ENCODE measurements around the gene DAZL.
"Not testable (repeated sequence)": the region's sequence is repeated elsewhere in the genome, so short reads cannot be mapped to it uniquely, and the experiment has no call there.

DAZL gene

GRCh38 chr3:16604887-16605602, at the start of gene DAZL:
Gene DAZL, minus strand, starts transcription at chr3:16605423. Its CDS starts 218 bp downstream, at chr3:16605205.
- no peak for DNase-seq

GRCh38 chr3:16654976-16655375, 49.8 kb upstream of the DAZL start:
- DNase-seq, result no peak

DNA sequence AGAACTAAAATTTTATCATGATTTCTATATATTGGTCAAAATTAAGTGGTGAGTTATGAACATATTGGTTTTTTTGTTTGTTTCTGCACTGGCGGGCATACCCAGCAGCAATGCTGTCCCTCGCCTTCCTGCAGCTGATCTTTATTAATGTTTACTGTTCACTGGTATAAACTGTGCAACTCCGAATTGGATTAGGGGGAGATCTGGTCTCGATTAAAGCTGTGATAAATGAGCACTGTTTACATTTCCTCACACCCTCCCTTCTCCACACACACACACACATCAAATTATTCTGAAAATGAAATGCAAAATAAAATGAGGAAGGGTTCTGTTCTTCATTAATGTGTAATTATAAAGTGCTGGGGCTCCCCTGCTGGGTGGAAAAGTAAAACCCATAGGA, 48.5 kb upstream of the DAZL start:
- no peak for DNase-seq

- DNase-seq, result no peak
Measured at GRCh38 chr3:16647668-16648067, 42.4 kb upstream of the DAZL start.

DNA sequence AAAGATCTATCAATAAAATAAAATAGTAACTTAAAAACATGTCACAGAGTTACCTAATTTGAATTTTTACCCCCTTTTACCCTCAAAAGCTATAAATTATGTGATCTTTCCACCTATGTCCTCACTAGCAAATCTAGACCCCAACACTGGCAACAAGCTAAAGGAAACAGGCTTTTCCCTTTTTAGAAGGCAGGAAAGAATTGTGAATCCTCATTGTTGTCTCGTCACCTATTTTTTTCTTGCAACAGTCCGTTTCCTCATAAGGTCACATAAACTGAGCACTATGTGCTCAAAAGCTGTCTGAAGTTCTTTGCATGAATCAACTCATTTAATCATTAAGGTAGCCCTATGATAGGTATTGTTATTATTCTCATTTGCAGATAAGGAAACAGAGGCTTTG, 34.6 kb upstream of the DAZL start:
- no peak for DNase-seq

DNA sequence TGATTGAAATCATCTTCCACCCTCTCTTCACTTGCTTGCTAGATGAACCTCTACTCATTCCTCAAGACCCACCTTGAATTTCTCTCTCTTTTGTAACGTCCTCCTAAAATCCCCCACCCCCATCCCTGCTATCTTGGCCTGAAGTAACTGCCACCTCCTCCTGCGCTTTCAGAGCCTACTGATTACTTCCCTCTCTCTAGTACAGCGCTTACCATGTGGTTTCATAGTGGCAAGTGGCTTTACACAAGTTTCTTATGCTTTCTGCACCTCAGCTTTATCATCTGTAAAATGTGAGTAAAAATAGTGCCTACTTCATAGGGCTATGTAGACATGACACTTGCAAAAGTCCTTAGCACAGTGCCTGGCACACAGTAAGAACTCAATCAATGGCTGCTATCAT, 28.7 kb upstream of the DAZL start:
- DNase-seq, result no peak

DNA sequence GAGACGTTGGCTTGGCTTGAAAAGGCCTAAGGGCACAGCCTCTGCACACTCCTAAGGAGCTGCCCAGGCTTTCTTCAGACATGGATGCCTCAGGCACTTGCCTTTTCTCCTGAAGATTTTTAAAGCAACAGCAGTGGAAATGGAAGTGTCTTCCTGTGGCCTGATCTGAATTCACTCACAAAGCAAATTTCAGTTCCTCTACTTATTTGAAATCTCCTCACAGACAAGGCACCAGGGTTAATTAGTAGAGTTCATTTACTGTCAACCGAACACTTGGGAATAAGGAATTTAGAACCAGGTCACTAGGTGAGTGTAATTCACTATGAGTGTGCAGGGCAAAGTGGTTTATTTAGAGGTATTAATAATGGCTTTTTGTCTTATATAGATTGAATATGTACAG, 27.2 kb upstream of the DAZL start:
- no peak for DNase-seq

- DNase-seq, result no peak
Measured at GRCh38 chr3:16618721-16619120, 13.5 kb upstream of the DAZL start.

DNA sequence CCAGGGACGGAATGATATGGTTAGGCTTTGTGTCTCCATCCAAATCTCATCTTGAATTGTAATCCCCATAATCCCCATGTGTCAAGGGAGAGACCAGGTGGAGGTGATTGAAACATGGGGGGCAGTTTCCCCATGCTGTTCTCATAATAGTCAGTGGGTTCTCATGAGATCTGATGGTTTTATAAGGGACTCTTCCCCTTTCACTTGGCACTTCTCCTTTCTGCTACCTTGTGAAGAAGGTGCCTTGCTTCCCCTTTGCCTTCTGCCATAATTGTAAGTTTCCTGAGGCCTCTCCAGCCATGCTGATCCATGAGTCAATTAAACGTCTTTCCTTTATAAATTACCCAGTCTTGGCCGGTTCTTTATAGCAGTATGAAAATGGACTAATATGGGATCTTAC, 11.9 kb upstream of the DAZL start:
- not testable (repeated sequence) for DNase-seq

DNA sequence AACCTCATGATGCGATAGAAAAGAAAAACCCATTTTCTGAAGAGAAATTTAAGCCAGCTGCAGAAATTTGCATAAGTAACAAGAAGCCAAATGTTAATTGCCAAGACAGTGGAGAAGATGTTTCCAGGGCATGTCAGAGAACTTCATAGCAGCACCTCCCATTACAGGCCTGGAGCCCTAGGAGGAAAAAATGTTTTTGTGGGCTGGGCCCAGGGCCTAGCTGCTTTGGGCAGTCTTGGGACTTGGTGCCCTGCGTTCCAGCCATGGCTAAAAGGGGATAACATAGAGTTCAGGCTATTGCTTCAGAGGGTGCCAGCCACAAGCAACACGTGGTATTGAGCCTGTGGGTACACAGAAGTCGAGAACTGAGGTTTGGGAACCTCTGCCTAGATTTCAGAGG, 10.9 kb upstream of the DAZL start:
- DNase-seq, result no peak

GRCh38 chr3:16614033-16615031, 9.1 kb upstream of the DAZL start:
- DNase-seq, result no peak

GRCh38 chr3:16609927-16610580, 4.8 kb upstream of the DAZL start:
- DNase-seq, result no peak

DNA sequence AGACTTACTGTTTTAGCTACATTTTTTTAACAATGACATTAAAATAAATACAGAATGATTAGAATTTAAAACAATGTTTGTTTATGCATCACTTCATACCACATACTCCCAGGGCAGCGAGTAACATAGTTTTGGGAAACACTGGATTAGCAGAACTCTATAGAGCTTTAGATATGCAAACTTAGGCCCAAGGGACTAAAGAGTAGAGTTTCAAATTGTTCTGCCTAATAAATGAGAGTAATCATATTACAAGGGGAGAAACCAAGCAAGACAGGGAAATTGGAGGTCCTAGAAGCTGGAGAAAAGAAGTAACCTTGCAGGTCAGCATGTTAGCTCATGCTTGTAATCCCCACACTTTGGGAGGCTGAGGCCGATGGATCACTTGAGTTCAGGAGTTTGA, 3.6 kb upstream of the DAZL start:
- DNase-seq, result no peak

GRCh38 chr3:16607718-16608117, 2.5 kb upstream of the DAZL start:
- no peak for DNase-seq

GRCh38 chr3:16606398-16606797, 1.2 kb upstream of the DAZL start:
- DNase-seq, result no peak

- no peak for DNase-seq
Measured at GRCh38 chr3:16605966-16606365, 743 bp upstream of the DAZL start.

GRCh38 chr3:16604433-16604832, 790 bp downstream of the DAZL start:
- DNase-seq, result no peak

DNA sequence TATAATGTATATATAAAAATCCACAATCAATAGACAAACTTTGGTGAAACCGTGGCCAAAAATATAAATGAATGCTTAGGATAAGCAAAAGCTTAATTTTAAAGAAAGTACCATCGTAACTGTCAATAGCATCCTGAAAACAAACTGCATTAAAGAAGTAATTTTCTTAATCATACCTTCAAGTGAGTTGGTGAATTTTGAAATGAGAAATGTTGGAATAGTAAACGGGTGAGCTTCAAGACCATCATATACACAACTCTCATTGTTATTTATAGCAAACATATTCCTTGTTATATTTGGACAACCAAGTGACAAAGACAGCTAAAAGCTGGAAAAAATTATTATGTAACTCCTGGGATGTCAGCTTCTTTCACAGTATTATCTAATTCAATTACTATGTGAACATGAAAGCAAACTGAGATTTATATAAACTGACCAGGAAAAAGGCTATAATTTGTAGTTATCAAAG, 3.7 kb downstream of the DAZL start:
- no peak for DNase-seq

DNA sequence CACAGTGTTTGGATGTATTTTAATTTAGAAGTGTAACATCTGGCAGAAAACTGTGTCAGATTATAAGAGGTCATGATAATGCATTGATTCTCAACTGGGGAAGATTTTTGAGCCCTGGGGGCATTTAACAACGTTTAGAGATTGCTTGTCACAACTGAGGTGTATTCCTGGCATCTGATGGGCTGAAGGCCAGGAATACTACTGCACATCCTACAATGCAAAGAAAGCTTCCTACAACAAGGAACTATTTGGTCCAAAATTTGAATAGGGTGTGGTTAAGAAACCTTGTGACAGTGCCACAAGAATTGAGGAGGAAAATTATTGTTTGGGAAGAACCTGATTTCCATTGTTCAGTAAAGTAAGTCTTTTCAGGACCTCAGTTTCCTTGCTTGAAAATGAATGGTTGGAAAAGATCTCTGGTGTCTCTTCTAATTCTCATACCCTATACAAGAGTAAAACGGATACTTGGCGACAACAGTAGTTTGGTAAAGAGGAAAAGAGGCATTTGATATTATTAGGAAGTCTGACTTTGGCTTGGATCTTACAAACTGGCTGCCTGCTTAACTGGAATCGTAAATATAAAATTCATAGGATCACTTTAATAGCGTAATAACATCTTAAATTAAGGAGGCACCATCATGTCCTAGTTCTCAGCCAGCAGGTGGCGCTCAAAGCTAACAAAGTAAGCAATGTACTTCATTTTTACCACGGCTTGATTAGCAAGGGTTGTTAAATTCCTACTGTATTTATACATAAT, 4.3 kb downstream of the DAZL start:
- DNase-seq, result peak; percentile 78

- DNase-seq, result no peak
Measured at GRCh38 chr3:16599694-16600093, 5.5 kb downstream of the DAZL start.

DNA sequence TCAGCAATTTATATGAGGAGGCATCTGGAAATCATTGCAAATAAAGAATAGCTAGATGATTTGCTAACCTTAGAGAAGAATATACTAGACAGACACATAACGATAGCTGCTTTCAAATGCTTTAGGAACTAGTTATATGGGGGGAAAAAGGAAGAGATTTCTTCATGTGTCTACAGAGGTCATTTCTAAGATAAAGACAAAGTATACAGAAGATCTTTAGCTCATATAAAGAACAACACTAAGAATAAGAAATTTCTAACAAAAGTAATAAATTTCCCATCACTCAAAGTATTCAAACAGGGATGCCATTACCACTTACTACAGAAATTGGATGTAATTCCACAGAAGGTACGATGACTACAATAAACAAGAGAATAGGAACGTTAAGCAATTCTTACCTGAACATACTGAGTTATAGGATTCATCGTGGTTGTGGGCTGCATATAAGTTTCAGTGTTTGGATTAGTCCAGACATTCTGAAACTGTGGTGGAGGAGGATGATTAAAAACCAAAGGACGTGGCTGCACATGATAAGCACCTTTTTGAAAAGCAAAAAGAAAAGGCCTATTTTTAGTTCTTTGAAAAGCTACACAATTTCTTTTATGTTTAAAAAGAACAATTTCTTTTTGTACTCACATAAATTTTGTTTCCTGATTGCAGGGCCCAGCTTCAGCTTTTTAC, 8.7 kb downstream of the DAZL start:
- peak; percentile 82 for DNase-seq

DNA sequence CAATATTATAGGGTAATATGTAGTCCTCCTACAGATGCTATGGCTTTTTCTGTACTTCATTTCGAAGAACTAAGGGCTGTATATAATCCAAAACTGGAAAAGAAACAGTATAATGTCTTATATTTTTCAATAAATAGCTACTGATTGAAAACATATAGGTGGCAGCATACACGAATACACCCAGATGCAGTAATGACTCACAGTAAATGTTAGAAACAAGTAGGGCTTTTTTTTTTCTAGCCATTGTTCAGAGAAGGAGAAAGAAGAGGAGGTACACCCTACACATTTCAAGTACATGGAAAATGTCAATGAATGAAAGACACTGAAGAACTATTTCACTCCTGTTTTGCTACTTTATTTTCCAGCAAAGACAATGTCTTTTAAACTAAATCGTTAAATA, 9.4 kb downstream of the DAZL start:
- peak; percentile 11 for DNase-seq

Data from activated CD4-positive, alpha-beta T cell treated with anti-CD3 and anti-CD28 coated beads, Interleukin-2, Interleukin-6, amounts not matched to agents 100 ng/mL and 50 ng/mL, durations not matched to agents 16 hours and 8 hours (primary cell).